ENCODE results near the gene MMP11.

DNA sequence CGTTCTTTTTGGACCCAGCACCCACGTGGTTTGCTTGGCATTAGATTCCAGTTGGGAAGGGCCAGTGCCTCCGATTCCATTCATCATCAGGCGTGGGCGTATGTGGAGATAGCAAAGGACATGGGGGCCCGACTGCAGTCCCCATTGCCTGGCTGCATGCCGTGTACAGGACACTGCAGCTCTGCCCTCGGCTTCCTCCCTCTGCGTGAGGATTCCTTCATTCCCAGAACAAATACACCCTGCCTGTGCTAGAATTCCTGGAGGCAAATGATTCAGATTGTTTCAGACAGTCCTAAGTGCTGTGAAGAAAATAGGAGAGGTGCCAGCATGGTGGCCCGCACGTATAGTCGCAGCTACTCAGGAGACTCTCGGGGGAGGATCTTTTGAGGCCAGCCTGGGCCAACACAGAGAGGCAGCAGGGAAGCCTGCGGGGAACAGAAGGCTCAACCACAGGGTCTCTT is 50.7 kb downstream of the MMP11 start:
- no peak for TF ChIP-seq POLR2A (IDR thresholded peaks at IDR 0.05; ENCODE audit: extremely low read depth, insufficient read length)
- TF ChIP-seq, protein P1, sequence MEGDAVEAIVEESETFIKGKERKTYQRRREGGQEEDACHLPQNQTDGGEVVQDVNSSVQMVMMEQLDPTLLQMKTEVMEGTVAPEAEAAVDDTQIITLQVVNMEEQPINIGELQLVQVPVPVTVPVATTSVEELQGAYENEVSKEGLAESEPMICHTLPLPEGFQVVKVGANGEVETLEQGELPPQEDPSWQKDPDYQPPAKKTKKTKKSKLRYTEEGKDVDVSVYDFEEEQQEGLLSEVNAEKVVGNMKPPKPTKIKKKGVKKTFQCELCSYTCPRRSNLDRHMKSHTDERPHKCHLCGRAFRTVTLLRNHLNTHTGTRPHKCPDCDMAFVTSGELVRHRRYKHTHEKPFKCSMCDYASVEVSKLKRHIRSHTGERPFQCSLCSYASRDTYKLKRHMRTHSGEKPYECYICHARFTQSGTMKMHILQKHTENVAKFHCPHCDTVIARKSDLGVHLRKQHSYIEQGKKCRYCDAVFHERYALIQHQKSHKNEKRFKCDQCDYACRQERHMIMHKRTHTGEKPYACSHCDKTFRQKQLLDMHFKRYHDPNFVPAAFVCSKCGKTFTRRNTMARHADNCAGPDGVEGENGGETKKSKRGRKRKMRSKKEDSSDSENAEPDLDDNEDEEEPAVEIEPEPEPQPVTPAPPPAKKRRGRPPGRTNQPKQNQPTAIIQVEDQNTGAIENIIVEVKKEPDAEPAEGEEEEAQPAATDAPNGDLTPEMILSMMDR (IDR thresholded peaks at IDR 0.05; ENCODE audit: low read depth, low read length), result no peak
